ENCODE results near the gene CTRL.
"Not testable (repeated sequence)": the region's sequence is repeated elsewhere in the genome, so short reads cannot be mapped to it uniquely, and the experiment has no call there.

The CTRL gene

GRCh38 chr16:67922740-67923139 is 8.9 kb downstream of the CTRL start:
- no peak for DNase-seq

GRCh38 chr16:67922221-67922620 is 9.4 kb downstream of the CTRL start:
- DNase-seq = no peak

GRCh38 chr16:67919622-67920221 is 11.9 kb downstream of the CTRL start:
- DNase-seq = no peak

- peak; percentile 69 for DNase-seq
Observed at GRCh38 chr16:67917852-67918236, 13.8 kb downstream of the CTRL start.

- no peak for DNase-seq
Observed at GRCh38 chr16:67917140-67917851, 14.4 kb downstream of the CTRL start.

GRCh38 chr16:67915831-67916723 is 15.6 kb downstream of the CTRL start:
- no peak for DNase-seq

- not testable (repeated sequence) for DNase-seq
Observed at GRCh38 chr16:67915496-67915769, 16.2 kb downstream of the CTRL start.

GRCh38 chr16:67914758-67915495 is 16.7 kb downstream of the CTRL start:
- DNase-seq = no peak

GRCh38 chr16:67910158-67910557 is 21.5 kb downstream of the CTRL start:
- peak; percentile 53 for DNase-seq

GRCh38 chr16:67909056-67909742 is 22.5 kb downstream of the CTRL start:
- DNase-seq = no peak

- no peak for DNase-seq
Observed at GRCh38 chr16:67907397-67908180, 24.1 kb downstream of the CTRL start.

GRCh38 chr16:67902831-67903230 is 28.8 kb downstream of the CTRL start:
- DNase-seq = no peak

- no peak for DNase-seq
Observed at GRCh38 chr16:67901734-67902133, 29.9 kb downstream of the CTRL start.

GRCh38 chr16:67897231-67897630 is 34.4 kb downstream of the CTRL start:
- no peak for DNase-seq

- DNase-seq = no peak
Observed at GRCh38 chr16:67893743-67894399, 37.8 kb downstream of the CTRL start.

GRCh38 chr16:67892899-67893742 is 38.5 kb downstream of the CTRL start, which contains the start of gene PSKH1:
TSS of gene PSKH1 (plus strand) at chr16:67893254. CDS start at chr16:67908750, 15,496 bp downstream.
- DNase-seq = peak; percentile 96

- no peak for DNase-seq
Observed at GRCh38 chr16:67892375-67892774, 39.3 kb downstream of the CTRL start.

- DNase-seq = no peak
Observed at GRCh38 chr16:67888331-67888730, 43.3 kb downstream of the CTRL start.

GRCh38 chr16:67886387-67886786 is 45.3 kb downstream of the CTRL start:
- no peak for DNase-seq

GRCh38 chr16:67885976-67886375 is 45.7 kb downstream of the CTRL start:
- no peak for DNase-seq

All from stimulated activated CD8-positive, alpha-beta memory T cell treated with anti-CD3 and anti-CD28 coated beads, Interleukin-4, amount 100 ng/mL, for 48 hours (primary cell).